ENCODE measurements around the gene ATP11A.

GRCh38 chr13:112907286-112907685 is 217.4 kb downstream of the ATP11A start:
- TF ChIP-seq GATA2 (IDR thresholded peaks at IDR 0.05; ENCODE audit: low read depth, low read length) (no peak), GATA3 (IDR thresholded peaks at IDR 0.05; ENCODE audit: low read depth, low read length) (no peak)
